HPDE6-E6E7 (cell line): ENCODE data around the gene ZSCAN22.
A peak's percentile ranks its signal among the peaks of the same experiment; 100 is the strongest.
"Not testable (repeated sequence)": the region's sequence is repeated elsewhere in the genome, so short reads cannot be mapped to it uniquely, and the experiment has no call there.

Experiments used
- DNase-seq: peaks from one replicate; pipeline ENCODE4 v3.0.0; 2011; ENCODE audit warnings: missing footprints; ENCODE audit errors: extremely low spot score

ZSCAN22 gene

GRCh38 chr19:58326914-58327726 is at the start of gene ZSCAN22:
Gene ZSCAN22 (plus strand): TSS chr19:58326994. CDS start chr19:58334803, 7,809 bp downstream.
- peak; percentile 97 for DNase-seq

DNA sequence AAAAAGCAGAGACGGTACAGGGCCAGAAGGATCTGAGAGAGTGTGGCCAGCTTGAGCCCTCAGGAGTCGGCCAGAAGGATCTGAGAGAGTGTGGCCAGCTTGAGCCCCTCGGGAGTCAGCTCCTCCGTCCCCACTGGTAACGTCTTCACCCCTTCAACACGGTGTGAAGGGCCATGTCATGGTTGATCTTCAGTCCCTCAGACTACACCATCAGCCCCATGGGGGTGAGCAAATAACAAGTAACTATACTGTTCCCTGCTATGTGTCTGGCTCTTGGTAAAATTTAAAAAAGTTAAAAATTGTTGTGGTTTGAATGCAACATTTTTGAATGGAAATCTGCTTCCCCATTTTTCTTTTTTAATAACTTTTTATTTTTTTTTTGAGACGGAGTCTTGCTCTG is 49.6 kb upstream of the ZSCAN22 start:
- no peak for DNase-seq

DNA sequence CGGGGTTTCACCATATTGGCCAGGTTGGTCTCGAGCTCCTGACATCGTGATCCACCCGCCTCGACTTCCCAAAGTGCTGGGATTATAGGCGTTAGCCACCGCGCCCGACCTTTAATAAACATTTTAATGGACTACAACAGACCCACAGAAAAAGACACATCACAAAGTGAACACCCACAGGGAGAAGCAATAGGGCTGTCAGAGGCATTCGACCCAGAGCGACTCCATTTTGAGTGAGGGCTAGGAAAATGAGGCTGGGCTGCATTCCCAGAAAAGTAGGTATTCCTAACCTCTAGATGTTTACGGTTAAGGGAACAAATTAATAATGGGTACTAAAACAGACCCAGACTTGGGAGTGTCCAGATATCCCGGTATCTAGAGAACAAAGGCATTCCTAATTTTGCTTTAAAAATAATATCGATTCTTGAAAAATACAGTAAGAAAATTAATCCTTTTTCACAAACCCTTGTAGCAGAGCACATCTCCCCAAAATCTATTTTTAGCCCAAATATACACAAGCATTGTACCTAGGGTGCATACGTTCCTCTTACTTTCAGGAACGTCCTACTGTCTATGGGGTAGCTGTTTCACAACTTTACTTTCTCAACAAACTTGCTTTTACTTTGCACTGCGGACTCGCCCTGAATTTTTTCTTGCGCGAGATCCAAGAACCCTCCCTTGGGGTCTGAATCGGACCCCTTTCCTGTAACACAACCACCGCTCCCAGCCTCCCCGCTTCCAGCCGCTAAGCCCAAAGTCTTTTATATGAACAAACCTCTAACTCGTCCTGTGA is 48.9 kb upstream of the ZSCAN22 start:
- DNase-seq, result no peak

DNA sequence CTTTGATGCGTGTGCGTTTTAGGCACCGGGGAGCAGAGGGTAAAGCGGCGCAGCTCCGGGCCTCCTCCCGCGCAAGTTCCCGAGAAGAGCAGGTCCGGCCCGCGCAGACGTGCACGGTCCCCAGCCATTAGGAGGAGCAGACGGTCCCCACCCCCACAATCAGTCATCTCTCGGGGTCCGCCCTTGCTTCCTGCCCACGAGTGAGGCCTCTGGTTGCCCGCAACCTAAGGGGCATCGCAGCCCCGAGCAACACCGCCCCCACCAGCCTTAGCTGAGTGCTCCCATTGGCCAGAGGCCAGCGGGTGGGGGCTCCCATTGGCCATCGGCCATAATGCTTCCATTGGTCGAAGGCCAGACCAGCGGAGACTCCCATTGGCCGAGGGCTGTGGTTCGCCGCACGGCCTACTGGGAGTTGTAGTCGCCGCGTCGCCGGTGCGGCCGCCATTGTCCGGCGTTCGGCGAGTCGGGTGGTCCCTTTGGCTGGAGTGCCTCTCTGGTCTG is 48.2 kb upstream of the ZSCAN22 start, which contains the start of gene ZNF8:
ZNF8 (plus strand) TSS at position 415 of the 501 bp plus-strand sequence. CDS start 127 bp downstream, outside the sequence.
- peak; percentile 100 for DNase-seq

DNA sequence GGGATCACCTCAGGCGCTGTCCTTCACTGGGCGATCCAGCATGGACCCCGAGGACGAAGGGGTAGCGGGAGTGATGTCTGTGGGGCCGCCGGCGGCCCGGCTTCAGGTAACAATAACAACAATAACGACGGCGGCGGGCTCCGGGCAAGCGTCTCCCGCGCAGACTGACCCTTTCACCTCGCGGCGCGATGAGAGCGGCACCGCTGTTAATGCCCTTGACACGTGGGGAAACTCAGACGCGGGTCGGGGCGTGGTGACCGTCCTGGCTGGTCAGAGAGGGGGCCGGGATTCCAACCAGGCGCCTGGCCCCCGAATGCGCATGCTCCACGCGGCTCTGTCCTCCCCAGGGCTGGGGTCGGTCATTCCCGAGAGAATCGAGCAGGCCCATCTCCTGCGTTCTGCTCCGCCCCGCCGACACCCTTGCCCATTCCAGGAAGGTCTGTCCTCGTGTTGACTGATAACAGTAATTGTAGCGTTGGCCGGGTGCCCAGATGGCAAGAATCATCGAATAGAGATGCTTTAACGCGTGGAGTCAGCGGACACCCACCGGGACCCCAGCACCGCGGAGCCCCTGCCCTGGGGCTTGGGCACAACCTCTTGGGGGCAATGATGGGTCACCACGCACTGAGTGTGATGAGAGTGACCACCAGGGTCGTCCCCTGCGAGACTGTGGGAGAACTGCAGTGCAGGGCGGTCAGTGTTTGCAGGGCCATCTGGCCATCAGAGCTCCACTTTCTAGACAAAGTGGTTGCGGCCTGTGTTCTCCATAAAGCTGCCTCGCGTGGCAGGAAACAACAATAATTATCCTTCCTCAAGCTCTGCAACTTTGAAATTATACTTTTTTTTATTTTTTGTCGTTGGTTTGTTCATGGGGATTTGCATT is 47.5 kb upstream of the ZSCAN22 start:
- DNase-seq, result peak; percentile 47

- no peak for DNase-seq
Observed at GRCh38 chr19:58279925-58280316, 46.9 kb upstream of the ZSCAN22 start.

DNA sequence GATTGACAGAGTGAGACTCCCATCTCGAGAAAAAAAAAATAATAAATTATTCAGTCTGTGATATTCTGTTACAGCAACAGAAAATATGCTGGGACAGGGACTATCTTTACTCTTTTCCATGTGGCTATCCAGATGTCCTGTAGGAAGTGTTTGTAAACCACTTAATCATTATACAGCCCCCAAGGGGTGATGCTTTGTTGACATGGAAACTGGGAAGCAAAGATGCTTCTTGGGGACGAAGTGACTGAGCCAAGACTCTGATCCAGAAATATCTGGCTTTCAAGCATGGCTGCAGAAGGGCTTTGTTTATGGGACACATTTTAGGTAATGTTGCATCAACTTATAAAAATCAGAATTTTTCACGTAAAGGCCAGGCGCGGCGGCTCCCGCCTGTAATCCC is 42.6 kb upstream of the ZSCAN22 start:
- no peak for DNase-seq

- DNase-seq, result no peak
Observed at GRCh38 chr19:58291943-58292342, 34.9 kb upstream of the ZSCAN22 start.

GRCh38 chr19:58294743-58295374 is 31.9 kb upstream of the ZSCAN22 start:
- no peak for DNase-seq

GRCh38 chr19:58296104-58296503 is 30.7 kb upstream of the ZSCAN22 start:
- DNase-seq, result no peak

DNA sequence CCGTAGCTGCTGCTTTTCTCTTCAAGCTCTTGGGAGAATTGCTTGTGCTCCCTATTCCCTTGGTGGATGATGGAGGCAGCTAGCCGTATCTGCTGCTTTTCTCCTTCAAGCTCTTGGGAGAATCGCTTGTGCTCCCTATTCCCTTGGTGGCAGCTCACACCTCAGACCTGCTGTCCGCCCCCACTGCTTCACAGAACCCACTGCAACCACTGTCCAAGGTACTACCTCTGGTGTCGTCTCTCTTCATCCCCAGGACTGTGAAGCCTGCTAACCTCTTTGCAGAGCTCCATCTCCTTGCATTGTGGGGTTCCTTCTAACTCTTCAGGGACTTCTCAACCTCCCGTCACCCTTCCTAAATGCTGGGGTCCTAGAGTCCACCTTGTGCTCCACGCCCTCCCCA is 26.2 kb upstream of the ZSCAN22 start:
- DNase-seq, result no peak

GRCh38 chr19:58304255-58304654 is 22.5 kb upstream of the ZSCAN22 start:
- no peak for DNase-seq

GRCh38 chr19:58304748-58305064 is 22.1 kb upstream of the ZSCAN22 start:
- DNase-seq, result no peak

- peak; percentile 97 for DNase-seq
Observed at GRCh38 chr19:58305065-58305931, 21.5 kb upstream of the ZSCAN22 start, which contains the start of gene ERVK3-1. Gene ERVK3-1 (plus strand): TSS chr19:58305377. CDS start chr19:58312169, 6,792 bp downstream.

GRCh38 chr19:58305932-58306323 is 20.9 kb upstream of the ZSCAN22 start:
- DNase-seq, result peak; percentile 52

DNA sequence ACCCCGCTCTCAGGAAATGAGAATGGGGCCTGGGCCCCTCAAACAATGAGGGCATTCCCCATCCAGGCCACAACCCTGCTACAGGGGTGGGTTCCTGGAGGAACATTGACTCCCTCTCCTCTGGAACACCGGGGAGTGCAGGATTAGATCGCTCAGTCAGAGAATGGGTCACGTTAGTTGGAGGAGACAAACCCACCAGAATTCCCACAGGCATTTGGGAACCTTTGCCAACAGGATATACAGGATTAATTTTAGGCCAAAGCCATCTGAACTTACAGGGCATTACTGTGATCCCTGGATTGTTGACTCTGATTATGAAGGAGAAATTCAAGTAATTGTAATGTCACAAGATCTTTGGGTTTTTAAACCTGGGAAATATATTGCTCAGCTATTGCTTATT is 19.1 kb upstream of the ZSCAN22 start:
- no peak for DNase-seq

DNA sequence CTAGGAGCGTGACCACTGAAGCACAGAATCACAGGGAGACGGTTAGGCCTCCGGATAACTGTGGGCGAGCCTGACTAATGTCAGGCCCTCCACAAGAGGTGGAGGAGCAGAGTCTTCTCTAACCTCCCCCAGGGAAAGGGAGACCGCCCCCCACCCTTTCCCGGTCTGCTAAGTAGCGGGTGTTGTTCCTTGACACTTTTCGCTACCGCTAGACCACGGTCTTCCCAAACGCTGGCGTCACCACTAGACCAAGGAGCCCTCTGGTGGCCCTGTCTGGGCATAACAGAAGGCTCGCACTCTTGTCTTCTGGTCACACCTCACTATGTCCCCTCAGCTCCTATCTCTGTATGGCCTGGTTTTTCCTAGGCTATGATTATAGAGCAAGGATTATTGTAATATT is 16.1 kb upstream of the ZSCAN22 start:
- DNase-seq, result not testable (repeated sequence)

DNA sequence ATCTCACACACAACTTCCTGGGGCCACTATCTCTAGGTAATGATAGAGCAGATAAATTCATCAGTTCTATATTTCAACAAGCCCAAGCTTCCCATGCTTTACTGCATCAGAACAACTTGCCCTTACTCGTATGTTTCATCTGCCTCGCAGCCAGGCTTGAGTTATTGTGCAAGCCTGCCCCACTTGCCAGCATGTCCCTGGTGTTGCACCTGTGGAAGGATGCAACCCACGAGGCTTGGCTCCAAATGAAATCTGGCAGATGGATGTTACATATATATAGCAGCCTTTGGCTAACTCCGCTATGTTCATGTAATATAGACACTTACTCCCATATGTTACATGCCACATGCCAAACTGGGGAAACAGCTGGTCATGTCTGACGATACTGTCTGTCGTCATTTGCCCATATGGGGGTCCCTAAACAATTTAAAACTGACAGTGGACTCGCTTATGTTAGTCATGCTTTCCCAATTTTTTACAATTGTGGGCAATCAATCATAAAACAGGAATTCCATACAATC is 15.4 kb upstream of the ZSCAN22 start:
- no peak for DNase-seq

GRCh38 chr19:58315580-58315979 is 11.2 kb upstream of the ZSCAN22 start:
- no peak for DNase-seq

GRCh38 chr19:58317476-58318072 is 9.2 kb upstream of the ZSCAN22 start:
- DNase-seq, result no peak
